Adipocyte (in vitro differentiated cells): ENCODE measurements around the gene NUDT6.

Experiments used
- DNase-seq: peaks from one replicate; pipeline ENCODE4 v3.0.0-alpha.2; 2015; ENCODE audit warnings: low read depth
- H3K27me3 ChIP-seq: replicated peaks from 2 replicates; pipeline ENCODE4 v1.7.0; 2013; ENCODE audit warnings: mild to moderate bottlenecking, low read length, moderate library complexity; ENCODE audit not compliant: control insufficient read depth, insufficient read depth
- H3K36me3 ChIP-seq: 2 replicates; pipeline ENCODE4 v1.7.0; 2013; ENCODE audit warnings: low read length, mild to moderate bottlenecking, moderate library complexity; ENCODE audit not compliant: control insufficient read depth, insufficient read depth, severe bottlenecking
- H3K4me1 ChIP-seq: 2 replicates; pipeline ENCODE4 v1.7.0; 2013; ENCODE audit warnings: mild to moderate bottlenecking, low read length, moderate library complexity; ENCODE audit not compliant: control insufficient read depth, insufficient read depth
- H3K4me3 ChIP-seq: 2 replicates; pipeline ENCODE4 v1.7.0; 2013; ENCODE audit warnings: mild to moderate bottlenecking, low read length, moderate library complexity
- H3K9ac ChIP-seq: 2 replicates; pipeline ENCODE4 v1.7.0; 2013; ENCODE audit warnings: mild to moderate bottlenecking, low read length, moderate library complexity
- H3K9me3 ChIP-seq: 2 replicates; pipeline ENCODE4 v1.7.0; 2013; ENCODE audit warnings: mild to moderate bottlenecking, low read length, moderate library complexity; ENCODE audit not compliant: control insufficient read depth

The NUDT6 gene

GRCh38 chr4:122914292-122914904 is 8.0 kb downstream of the NUDT6 start:
- Histone ChIP-seq H3K4me3 (peak overlapping the region; percentile 34), H3K27me3 (no peaks in the 10 kb centered on the region), H3K9me3 (no peaks in the 10 kb centered on the region), H3K9ac (peak overlapping the region; percentile 31), H3K4me1 (peaks cover 28% of the 10 kb centered on the region), H3K36me3 (no peaks in the 10 kb centered on the region)
- peak; percentile 76 for DNase-seq

GRCh38 chr4:122912810-122913575 is 9.4 kb downstream of the NUDT6 start:
- no peaks in the 10 kb centered on the region for H3K36me3 ChIP-seq
- no peaks in the 10 kb centered on the region for H3K9me3 ChIP-seq
- H3K9ac ChIP-seq = no peak overlapping the region

GRCh38 chr4:122911588-122911987 is 10.8 kb downstream of the NUDT6 start:
- no peak overlapping the region for H3K9ac ChIP-seq
- H3K36me3 ChIP-seq = no peaks in the 10 kb centered on the region
- no peaks in the 10 kb centered on the region for H3K27me3 ChIP-seq
- peaks cover 42% of the 10 kb centered on the region for H3K4me1 ChIP-seq
- no peak overlapping the region for H3K4me3 ChIP-seq
- DNase-seq = no peak
- H3K9me3 ChIP-seq = no peaks in the 10 kb centered on the region

More at GRCh38 chr4:122912810-122913575, 9.4 kb downstream of the NUDT6 start:
- DNase-seq = no peak
- H3K27me3 ChIP-seq = no peaks in the 10 kb centered on the region
- peaks cover 41% of the 10 kb centered on the region for H3K4me1 ChIP-seq
- H3K4me3 ChIP-seq = no peak overlapping the region

- H3K9ac ChIP-seq = no peak overlapping the region
- H3K27me3 ChIP-seq = no peaks in the 10 kb centered on the region
- DNase-seq = no peak
- H3K4me1 ChIP-seq = peaks cover 39% of the 10 kb centered on the region
- H3K9me3 ChIP-seq = no peaks in the 10 kb centered on the region
- H3K36me3 ChIP-seq = no peaks in the 10 kb centered on the region
- H3K4me3 ChIP-seq = no peak overlapping the region
These were observed 12.7 kb downstream of the NUDT6 start for GRCh38 chr4:122909683-122910082.

- Histone ChIP-seq H3K4me1 (peaks cover 28% of the 10 kb centered on the region), H3K36me3 (no peaks in the 10 kb centered on the region), H3K4me3 (no peak overlapping the region), H3K27me3 (no peaks in the 10 kb centered on the region), H3K9ac (no peak overlapping the region), H3K9me3 (no peaks in the 10 kb centered on the region)
- no peak for DNase-seq
These were observed 14.2 kb downstream of the NUDT6 start for GRCh38 chr4:122908223-122908622.

GRCh38 chr4:122906859-122907305 is 15.5 kb downstream of the NUDT6 start:
- H3K36me3 ChIP-seq = no peaks in the 10 kb centered on the region
- H3K9ac ChIP-seq = no peak overlapping the region
- DNase-seq = no peak

GRCh38 chr4:122903766-122904288 is 18.6 kb downstream of the NUDT6 start:
- H3K9ac ChIP-seq = no peak overlapping the region

More at GRCh38 chr4:122906859-122907305, 15.5 kb downstream of the NUDT6 start:
- H3K9me3 ChIP-seq = no peaks in the 10 kb centered on the region
- H3K4me3 ChIP-seq = no peak overlapping the region
- H3K27me3 ChIP-seq = no peaks in the 10 kb centered on the region
- peaks cover 24% of the 10 kb centered on the region for H3K4me1 ChIP-seq

GRCh38 chr4:122901247-122902010 is 21.0 kb downstream of the NUDT6 start:
- Histone ChIP-seq H3K9ac (no peak overlapping the region), H3K27me3 (no peaks in the 10 kb centered on the region), H3K4me3 (no peak overlapping the region), H3K9me3 (no peaks in the 10 kb centered on the region), H3K4me1 (peaks cover 47% of the 10 kb centered on the region), H3K36me3 (no peaks in the 10 kb centered on the region)
- no peak for DNase-seq

More at GRCh38 chr4:122903766-122904288, 18.6 kb downstream of the NUDT6 start:
- Histone ChIP-seq H3K4me3 (no peak overlapping the region), H3K36me3 (no peaks in the 10 kb centered on the region), H3K4me1 (peaks cover 35% of the 10 kb centered on the region), H3K9me3 (no peaks in the 10 kb centered on the region), H3K27me3 (no peaks in the 10 kb centered on the region)
- DNase-seq = no peak

GRCh38 chr4:122900314-122900713 is 22.1 kb downstream of the NUDT6 start:
- no peak for DNase-seq
- Histone ChIP-seq H3K36me3 (no peaks in the 10 kb centered on the region), H3K9me3 (no peaks in the 10 kb centered on the region), H3K4me3 (no peak overlapping the region), H3K27me3 (no peaks in the 10 kb centered on the region), H3K9ac (no peak overlapping the region), H3K4me1 (peaks cover 58% of the 10 kb centered on the region)

GRCh38 chr4:122899682-122900081 is 22.7 kb downstream of the NUDT6 start:
- Histone ChIP-seq H3K9ac (no peak overlapping the region), H3K36me3 (no peaks in the 10 kb centered on the region), H3K4me3 (no peak overlapping the region), H3K9me3 (no peaks in the 10 kb centered on the region), H3K27me3 (no peaks in the 10 kb centered on the region), H3K4me1 (peaks cover 58% of the 10 kb centered on the region)
- DNase-seq = no peak
